Calu3 (cell line): Measurements from ENCODE around the gene RNLS. TPM values are rescaled to one million over a fixed set of nuclear protein-coding genes. Genes with fewer than 3 reads are reported as not detected.

Experiments
- BruUV-seq: library from RNA; stranded (reverse); fragments of 400-500 nt; replicated peaks from 2 replicates; lab custom pipeline; 2021; lab: Mats Ljungman, UMichigan
- CTCF ChIA-PET: fragments of 300-600 bp; sonication (Branson Sonifier 250); formaldehyde crosslinking; loops from one replicate; lab custom pipeline; 2022; ENCODE audit warnings: antibody characterized with exemption; lab: Charles Lee
- DNase-seq: peaks from one replicate; pipeline ENCODE4 v3.0.0; 2022
- H3K27ac Mint-ChIP-seq: one replicate; pipeline ENCODE4 v1.8.0; 2022; ENCODE audit warnings: mixed read lengths; ENCODE audit not compliant: unreplicated experiment
- H3K27me3 Mint-ChIP-seq: one replicate; pipeline ENCODE4 v1.8.0; 2022; ENCODE audit warnings: mixed read lengths; ENCODE audit not compliant: unreplicated experiment
- H3K36me3 Mint-ChIP-seq: one replicate; pipeline ENCODE4 v1.8.0; 2022; ENCODE audit warnings: mild to moderate bottlenecking, moderate library complexity, mixed read lengths; ENCODE audit not compliant: insufficient read depth, unreplicated experiment
- H3K4me1 Mint-ChIP-seq: one replicate; pipeline ENCODE4 v1.8.0; 2022; ENCODE audit warnings: mild to moderate bottlenecking, low read depth, mixed read lengths; ENCODE audit not compliant: unreplicated experiment
- H3K4me3 Mint-ChIP-seq: one replicate; pipeline ENCODE4 v1.8.0; 2022; ENCODE audit warnings: mild to moderate bottlenecking, low read depth, moderate library complexity, mixed read lengths; ENCODE audit not compliant: unreplicated experiment
- H3K9me3 Mint-ChIP-seq: one replicate; pipeline ENCODE4 v1.8.0; 2022; ENCODE audit warnings: low read depth, mixed read lengths; ENCODE audit not compliant: unreplicated experiment
- CTCF ChIP-seq: fragments of 200-600 bp; IDR thresholded peaks from one replicate; pipeline ENCODE4 v1.8.0; 2022; ENCODE audit warnings: antibody characterized with exemption; ENCODE audit not compliant: unreplicated experiment
- intact Hi-C: fragments of 100-400 bp; cut with micrococcal nuclease; formaldehyde crosslinking; loops from one replicate; pipeline ENCODE4 v1.10.0; 2022; ENCODE audit not compliant: unreplicated experiment
- total RNA-seq: library from RNA; stranded (reverse); gene quantifications from 2 replicates; pipeline ENCODE4 v1.2.3, GENCODE V29; 2022

Gene RNLS
- total RNA-seq, 1 experiment from 2014 or later = 6.3 TPM

DNA sequence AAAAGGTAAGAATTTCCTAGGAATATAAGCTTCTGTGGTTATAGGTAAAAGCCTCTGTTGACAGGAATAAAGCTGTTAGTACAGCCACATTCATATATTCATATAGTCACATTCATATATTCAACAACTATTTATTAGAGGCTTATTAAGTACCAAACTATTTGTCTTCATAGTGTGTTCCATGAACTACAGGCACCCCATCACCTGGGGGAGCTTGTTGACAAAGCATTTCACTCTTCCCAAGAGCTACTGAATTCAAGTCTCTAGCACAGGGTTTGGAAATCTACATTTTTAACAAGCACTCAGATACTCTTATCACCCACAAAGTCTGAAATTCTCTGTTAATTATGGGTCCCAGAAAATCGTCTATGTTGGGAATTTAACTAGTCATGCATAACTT is 110.6 kb downstream of the RNLS start:
- no TSS peak for BruUV-seq
- H3K36me3 Mint-ChIP-seq = no peaks in the 10 kb centered on the region
- H3K27ac Mint-ChIP-seq = no peak overlapping the region
- peaks cover 17% of the 10 kb centered on the region for H3K4me1 Mint-ChIP-seq
- CTCF ChIA-PET = no interaction called here
- no peak for TF ChIP-seq CTCF
- intact Hi-C loops = loop anchor here (5.0 kb wide), 2 partner anchors 70 to 80 kb away; no protein-coding TSS in a partner anchor
- DNase-seq = no peak
- H3K27me3 Mint-ChIP-seq = no peaks in the 10 kb centered on the region
- H3K9me3 Mint-ChIP-seq = no peaks in the 10 kb centered on the region
- H3K4me3 Mint-ChIP-seq = no peak overlapping the region

GRCh38 chr10:88471899-88472298 is 111.2 kb downstream of the RNLS start:
- CTCF ChIA-PET = no interaction called here
- no peaks in the 10 kb centered on the region for H3K9me3 Mint-ChIP-seq
- BruUV-seq = no TSS peak
- intact Hi-C loops = loop anchor here (5.0 kb wide), 2 partner anchors 70 to 80 kb away; no protein-coding TSS in a partner anchor
- peaks cover 17% of the 10 kb centered on the region for H3K4me1 Mint-ChIP-seq
- H3K27ac Mint-ChIP-seq = no peak overlapping the region
- no peak for DNase-seq
- H3K36me3 Mint-ChIP-seq = no peaks in the 10 kb centered on the region
- H3K4me3 Mint-ChIP-seq = no peak overlapping the region
- no peaks in the 10 kb centered on the region for H3K27me3 Mint-ChIP-seq
- no peak for TF ChIP-seq CTCF

DNA sequence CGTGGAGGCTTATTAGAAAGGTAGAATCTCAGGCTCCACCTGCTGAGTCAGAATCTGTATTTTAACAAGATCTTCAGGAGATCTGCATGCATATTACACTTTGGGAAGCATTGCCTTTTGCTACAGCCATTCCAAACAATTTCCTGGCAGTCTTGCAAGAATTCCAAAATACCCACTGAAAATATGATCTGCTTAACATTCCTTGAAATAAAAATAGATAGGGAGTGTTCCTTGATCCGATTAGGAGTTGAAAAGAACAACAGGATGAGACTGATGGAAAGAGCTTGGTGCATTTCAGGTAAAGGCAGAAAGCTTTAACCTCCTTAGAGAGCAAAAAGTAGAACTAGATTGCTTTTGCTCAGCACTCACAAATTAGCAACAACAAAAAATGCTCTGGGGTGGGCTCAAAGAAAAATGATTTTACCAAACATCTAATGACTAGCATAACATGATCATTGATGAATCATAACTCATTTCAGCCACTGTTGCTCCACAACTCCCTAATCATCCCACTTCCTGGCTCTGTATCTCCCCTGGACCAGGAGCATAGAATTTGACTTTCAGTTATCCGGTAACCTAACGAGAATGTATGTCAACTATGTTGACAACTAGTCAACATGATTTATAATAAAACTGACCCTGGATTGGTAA is 115.2 kb downstream of the RNLS start:
- no peak overlapping the region for H3K27ac Mint-ChIP-seq
- CTCF ChIA-PET = no interaction called here

GRCh38 chr10:88466786-88467185 is 116.3 kb downstream of the RNLS start:
- no peaks in the 10 kb centered on the region for H3K9me3 Mint-ChIP-seq
- H3K4me3 Mint-ChIP-seq = no peak overlapping the region
- no peak overlapping the region for H3K27ac Mint-ChIP-seq
- no peaks in the 10 kb centered on the region for H3K4me1 Mint-ChIP-seq
- intact Hi-C loops = no loop called here
- no peak for TF ChIP-seq CTCF
- H3K36me3 Mint-ChIP-seq = no peaks in the 10 kb centered on the region
- BruUV-seq = no TSS peak
- H3K27me3 Mint-ChIP-seq = no peaks in the 10 kb centered on the region
- DNase-seq = no peak
- CTCF ChIA-PET = no interaction called here

More for the DNA sequence above, 115.2 kb downstream of the RNLS start:
- TF ChIP-seq CTCF = no peak
- H3K4me3 Mint-ChIP-seq = no peak overlapping the region
- H3K36me3 Mint-ChIP-seq = no peaks in the 10 kb centered on the region
- H3K27me3 Mint-ChIP-seq = no peaks in the 10 kb centered on the region
- H3K4me1 Mint-ChIP-seq = no peaks in the 10 kb centered on the region
- BruUV-seq = no TSS peak
- no peaks in the 10 kb centered on the region for H3K9me3 Mint-ChIP-seq
- no peak for DNase-seq
- intact Hi-C loops = no loop called here
